Measurements from ENCODE around the gene RNF114. TPM values are rescaled to one million over a fixed set of nuclear protein-coding genes. Genes with fewer than 3 reads are reported as not detected.

Gene RNF114
- total RNA-seq, 1 experiment from 2014 or later: 127 TPM

- no peak for DNase-seq (ENCODE audit: low read depth)
Measured at GRCh38 chr20:49904440-49905214, 31.6 kb upstream of the RNF114 start.

DNA sequence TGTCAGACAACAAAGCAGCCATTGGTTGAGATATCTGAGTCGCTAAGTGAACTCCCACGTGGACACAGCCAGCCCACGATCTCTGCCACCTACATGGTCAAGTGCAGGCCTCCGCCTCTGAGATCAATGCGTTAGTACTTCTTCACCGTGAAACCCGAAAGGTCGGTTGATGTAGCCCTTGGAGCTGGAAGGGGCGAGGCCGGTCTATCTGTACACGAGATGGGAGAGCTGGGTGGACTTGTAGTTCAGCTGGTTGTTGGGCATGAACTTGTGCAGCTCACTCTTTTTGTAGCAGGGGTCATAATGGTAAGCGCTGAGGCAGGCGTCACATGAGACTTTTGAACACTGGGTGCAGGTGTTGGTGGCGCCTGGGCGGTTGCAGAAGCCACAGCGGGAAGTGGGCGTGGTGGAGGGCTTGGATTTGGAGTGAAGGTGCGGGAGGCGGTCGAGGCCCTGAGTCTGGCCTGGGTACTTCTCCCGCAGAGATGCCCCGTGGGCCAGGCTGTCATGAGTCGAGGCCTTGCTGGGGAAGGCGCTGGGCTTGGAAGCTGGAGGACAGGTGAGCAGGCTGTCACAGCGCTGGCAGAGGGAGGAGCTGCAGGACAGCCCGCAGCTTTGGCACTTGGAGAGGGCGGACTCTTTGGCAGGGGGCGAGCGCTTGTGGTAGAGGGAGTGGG is 30.6 kb upstream of the RNF114 start:
- DNase-seq (ENCODE audit: low read depth): no peak

DNA sequence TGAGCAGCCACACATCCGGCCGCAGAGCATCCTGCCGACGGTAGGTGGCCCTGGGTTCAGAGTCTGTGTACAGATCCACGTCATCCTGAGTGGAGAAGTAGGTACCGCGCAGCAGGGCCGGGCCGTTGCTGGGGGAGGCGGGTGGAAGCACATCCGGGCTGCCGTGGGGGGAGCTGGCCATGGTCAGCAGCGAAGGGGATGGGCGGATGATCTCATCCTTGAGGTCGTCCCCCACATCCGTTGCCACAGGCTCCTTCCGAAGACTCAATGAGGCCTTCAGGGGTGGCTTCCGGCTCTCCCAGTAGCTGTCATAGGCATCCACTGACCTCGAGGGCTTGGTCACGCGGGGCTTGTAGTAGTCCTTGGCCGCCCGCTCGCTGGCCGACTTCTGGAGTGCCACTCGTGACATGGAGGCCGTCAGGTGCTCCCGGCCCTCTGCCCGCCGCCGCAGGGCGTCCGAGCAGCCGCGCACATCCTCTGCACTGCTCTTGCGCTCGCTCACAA is 30.0 kb upstream of the RNF114 start:
- peak; percentile 81 for DNase-seq (ENCODE audit: low read depth)

DNA sequence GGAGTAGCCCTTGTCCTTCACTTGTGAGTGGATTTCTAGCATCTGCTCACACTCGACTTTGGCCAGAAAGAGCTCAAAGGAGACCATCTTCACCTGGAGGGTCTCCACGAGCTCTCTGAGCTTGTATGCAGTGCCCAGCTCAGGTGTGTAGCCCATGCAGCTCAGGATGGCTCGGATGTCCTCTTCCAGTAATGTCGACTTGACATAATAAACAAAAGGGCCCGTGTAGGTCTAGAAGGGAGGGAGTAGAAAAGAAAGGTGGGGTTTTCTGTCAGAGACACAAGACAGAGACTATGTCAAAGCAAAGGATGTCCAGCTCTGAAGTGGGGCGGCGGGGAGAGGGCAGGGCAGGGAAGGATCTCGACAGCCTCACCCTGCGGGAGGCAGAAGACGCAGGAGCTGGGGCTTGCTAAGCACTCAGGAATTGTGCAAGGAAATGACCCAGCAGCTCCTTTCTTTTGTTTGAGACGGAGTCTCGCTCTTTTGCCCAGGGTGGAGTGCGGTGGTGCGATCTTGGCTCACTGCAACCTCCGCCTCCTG is 29.5 kb upstream of the RNF114 start:
- no peak for DNase-seq (ENCODE audit: low read depth)

DNA sequence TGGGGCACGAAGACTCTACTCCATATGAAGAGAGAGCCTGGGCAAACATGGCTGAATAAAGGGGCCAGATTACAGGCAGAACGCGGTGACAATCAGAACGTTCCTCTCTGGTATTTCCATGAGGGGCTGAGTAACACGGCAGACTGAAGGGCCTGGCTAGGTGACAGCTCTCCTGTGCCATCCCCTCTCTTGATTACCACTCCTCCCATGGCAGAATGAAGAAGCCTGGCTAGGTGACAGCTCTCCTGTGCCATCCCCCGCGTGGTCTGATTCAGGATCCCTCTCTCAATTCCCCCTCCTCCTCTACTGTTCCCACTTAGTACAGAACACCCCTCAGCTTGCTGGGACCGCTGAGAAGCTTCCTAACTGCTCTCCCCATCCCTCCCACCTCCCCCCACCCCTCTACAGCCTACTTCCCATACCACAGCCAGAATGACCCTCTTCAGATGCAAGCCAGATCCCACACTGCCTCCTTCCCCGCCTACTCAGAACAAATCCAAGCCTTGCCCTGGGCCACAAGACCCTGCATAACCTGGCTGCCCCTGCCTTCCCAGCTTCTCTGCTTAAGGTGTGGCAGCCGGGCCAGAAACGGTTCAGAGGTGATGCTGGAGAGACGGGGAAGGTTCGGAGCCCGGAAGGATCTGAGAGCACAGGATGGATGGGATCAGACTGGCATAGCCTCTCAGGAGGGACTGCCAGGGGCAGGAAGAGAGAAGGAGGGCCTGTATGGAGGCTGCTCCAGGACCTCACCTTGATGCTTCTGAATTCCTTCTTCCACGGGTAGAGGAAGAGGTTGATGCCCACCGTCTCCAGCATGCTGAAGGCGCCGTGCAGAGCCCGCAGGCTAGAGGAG is 28.6 kb upstream of the RNF114 start:
- DNase-seq (ENCODE audit: low read depth): no peak

DNA sequence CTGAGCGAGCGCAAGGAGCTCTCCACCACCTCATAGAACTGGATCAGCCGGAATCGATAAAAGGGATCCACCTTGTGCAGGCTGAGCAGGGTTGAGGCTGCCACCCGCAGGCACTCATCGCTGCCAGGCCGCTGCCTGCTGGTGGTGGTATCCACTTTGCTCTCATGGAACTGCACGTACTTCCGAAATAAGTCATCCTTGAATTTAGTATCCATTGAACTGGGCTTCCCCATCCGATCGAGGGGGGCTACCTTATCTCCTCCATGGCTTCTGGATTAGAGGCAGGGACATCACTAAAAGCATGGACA is 28.0 kb upstream of the RNF114 start:
- no peak for DNase-seq (ENCODE audit: low read depth)

DNA sequence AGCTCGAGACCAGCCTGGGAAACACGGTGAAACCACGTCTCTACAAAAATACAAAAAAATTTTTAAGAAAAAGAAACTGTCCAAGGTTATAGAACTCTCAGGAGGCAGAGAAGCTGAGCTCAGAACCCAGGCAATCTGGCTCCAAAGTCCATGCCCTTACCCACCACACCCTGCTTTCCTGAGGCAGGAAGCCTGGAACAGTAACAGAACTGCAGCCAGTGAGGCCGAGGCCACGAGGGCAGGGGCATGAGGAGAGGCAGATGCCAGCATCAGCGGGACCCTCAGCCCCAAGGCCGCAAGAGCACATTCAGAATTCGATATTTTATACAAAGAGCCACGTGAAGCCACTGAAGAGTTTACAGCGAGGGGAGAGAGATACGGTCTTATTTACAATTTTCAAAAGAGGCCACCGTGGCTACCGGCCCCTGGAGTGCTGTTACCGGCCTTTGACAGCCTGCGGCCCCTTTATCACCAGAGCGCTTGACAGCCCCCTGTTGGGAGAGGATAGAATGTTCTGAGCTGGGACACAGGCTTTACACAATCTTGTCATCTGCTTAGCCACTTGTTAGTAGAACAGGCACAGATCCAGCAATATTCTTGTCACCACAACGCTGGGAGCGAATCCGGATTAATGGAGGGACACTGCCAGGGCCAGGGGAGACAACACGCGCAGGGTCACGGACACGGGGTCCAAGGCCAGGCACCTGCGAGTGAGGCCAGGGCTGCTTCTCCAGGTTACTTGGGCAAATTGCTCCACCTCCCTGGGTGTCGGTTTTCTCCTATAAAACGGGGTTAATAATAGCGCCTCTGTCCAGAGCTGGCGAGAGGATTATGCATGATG is 26.5 kb upstream of the RNF114 start:
- DNase-seq (ENCODE audit: low read depth): no peak

GRCh38 chr20:49910340-49910706 is 25.9 kb upstream of the RNF114 start:
- no peak for DNase-seq (ENCODE audit: low read depth)

GRCh38 chr20:49913399-49914047 is 22.7 kb upstream of the RNF114 start:
- no peak for DNase-seq (ENCODE audit: low read depth)

DNA sequence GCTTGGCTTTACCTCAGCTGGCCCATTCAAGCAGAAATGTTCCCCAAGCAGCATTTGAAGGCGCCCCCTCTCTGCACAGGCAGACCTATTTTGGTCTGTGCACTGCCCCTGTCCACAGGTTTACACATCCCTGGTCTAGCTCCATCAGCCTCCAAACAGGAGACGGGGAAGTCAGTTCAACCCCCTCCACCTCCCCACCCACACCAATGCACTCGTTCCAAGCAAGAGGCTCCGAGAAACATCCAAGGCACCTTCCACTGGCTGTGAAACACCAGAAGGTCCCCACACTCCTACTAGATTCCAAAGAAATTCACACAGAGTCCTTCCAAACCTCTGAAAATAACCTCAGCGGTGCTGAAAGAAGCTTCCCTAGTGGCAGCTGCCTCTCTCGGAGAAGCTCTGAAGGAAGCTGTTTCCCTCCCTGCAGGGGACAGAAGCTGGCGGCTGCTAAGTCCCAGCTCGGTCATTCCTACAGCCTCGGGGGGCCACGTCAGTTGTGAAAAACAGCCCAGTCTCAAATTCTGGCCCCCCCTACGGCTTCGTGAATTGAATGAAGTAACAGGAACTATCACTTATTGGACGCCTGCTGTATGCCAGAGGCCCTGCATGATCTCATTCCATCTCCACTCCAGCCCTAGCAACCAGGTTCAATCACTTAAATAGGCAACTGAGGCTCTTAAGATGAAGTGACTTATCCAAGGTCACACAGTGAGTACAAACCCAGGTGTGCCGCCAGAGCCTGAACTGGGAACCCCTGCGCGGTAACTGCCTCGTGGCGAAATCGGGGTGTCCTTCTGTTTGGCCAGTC is 21.7 kb upstream of the RNF114 start:
- peak; percentile 75 for DNase-seq (ENCODE audit: low read depth)

DNA sequence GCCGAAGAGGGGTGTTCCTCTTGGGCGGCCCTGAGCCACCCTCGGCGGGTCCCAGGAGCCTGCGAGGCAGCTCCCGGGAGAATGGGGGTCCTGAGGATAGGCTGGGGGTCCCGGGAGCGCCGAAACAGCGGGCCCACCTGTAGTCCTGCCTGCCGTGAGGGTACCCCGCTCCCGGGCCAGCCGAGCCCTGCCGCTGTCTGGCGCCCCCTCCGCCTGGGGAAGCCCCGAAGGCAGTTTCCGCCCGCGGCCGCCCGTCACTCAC is 21.1 kb upstream of the RNF114 start:
- DNase-seq (ENCODE audit: low read depth): no peak

GRCh38 chr20:49915380-49916145 is 20.6 kb upstream of the RNF114 start, which contains the start of gene SPATA2:
SPATA2 (minus strand) TSS chr20:49915529; CDS start chr20:49908490, 7,039 bp downstream.
- peak; percentile 98 for DNase-seq (ENCODE audit: low read depth)

DNA sequence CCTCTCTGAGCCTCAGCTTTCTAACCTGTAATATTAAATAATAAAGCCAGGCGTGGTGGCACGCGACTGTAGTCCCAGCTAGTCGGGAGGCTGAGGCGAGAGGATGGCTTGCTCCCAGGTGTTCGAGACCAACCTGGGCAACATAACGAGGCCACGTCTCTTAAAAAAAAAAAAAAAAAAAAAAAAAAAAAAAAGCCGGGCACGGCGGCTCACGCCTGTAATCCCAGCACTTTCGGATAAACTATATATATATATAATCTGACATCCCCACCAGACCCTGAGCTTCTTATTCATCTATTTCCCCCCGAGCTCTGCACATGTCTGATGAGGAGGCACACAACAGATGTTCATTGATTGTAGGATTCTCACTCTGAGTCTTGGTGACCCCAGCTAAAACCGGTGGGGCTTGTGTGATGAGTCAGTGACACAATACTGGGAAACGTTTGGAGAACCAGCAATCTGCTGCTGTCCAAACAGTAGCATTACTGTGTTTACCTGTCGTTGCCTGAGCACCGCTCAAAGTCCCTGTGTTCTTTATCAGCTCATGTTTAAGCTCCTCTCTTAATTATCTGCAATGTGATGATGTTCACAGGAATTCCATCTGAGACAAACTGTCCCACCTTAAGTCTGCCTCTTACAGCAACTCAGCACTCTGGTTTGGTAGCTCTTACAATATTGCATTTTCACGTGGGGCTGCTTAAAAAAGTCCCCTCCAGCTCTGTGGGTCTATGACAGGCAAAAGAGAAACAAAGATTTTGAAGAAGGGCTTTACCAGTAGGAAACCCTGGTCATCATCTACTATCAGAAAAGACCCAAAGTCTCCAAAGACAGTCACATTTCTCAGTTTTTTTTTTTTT is 19.8 kb upstream of the RNF114 start:
- peak; percentile 77 for DNase-seq (ENCODE audit: low read depth)

DNA sequence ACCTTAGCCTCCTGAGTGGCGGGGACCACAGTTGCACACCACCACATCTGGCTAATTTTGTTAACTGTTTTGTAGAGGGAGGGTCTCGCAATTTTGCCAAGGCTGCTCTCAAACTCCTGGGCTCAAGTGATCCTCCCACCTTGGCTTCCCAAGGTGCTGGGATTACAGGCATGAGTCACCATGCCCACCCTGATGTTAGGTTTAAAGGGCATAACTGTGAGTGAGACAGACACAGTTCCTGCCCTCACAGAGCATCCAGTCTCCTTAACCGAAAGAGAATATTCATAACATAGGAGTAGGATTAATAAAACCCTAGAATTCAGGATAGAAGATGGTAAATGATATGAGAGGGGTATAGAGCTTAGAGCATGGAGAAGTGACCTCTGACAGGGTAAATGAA is 17.8 kb upstream of the RNF114 start:
- DNase-seq (ENCODE audit: low read depth): no peak

GRCh38 chr20:49919009-49919408 is 17.2 kb upstream of the RNF114 start:
- DNase-seq (ENCODE audit: low read depth): no peak

GRCh38 chr20:49919461-49919860 is 16.7 kb upstream of the RNF114 start:
- no peak for DNase-seq (ENCODE audit: low read depth)

DNA sequence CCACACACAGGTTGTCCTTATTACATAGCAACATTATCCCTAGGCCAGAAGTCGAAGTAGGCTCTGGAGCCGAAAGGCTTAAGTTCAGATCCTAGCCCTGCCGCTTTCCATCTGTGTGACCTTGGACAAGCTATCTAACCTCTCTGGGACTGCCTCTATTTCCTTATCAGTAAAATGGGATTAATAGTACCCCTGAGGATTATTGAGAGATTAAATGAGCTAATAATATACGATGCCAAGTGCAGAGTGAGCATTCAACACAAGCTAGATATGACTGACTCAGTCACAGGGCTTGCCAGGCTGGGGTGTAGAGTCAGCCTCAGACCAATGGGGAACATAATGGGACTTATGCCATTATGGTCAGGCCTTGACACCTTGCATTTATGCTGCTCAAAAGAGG is 11.9 kb upstream of the RNF114 start:
- no peak for DNase-seq (ENCODE audit: low read depth)

DNA sequence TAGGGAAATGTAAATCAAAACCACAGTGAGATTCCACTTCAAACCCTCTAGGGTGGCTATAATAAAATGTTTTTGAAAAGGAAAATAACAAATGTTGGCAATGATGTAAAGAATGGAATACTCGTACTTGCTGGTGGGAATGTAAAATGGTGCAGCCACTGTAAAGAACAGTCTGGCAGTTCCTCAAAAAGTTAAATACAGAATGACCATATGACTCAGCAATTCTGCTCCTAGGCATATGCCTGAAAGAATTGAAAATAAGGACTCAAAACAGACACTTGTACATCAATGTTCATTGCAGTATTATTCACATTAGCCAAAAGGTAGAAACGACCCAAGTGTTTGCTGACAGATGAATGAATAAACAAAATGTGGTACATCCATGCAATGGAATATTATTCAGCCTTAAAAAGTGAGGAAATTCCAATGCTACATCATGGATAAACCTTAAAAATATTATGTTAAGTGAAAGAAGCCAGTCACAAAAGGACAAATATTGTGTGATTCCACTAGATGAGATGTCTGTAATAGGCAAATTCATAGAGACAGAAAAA is 10.2 kb upstream of the RNF114 start:
- DNase-seq (ENCODE audit: low read depth): peak; percentile 55

All from RPMI7951 (cell line).